OCI-LY7 (cell line): Measurements from ENCODE around the gene GUCY1A2. TPM values are rescaled to one million over a fixed set of nuclear protein-coding genes. Genes with fewer than 3 reads are reported as not detected.

Experiments
- BruUV-seq: library from RNA; stranded (reverse); fragments of 400-500 nt; replicated peaks from 2 replicates; lab custom pipeline; 2021; lab: Mats Ljungman, UMichigan
- CTCF ChIA-PET: fragments of 300-600 bp; sonication (Branson Sonifier 250); formaldehyde crosslinking; loops from one replicate; lab custom pipeline; 2022; ENCODE audit warnings: antibody characterized with exemption; ENCODE audit not compliant: unreplicated experiment; lab: Charles Lee
- POLR2A ChIA-PET: fragments of 300-600 bp; sonication (Branson Sonifier 250); formaldehyde crosslinking; loops from one replicate; lab custom pipeline; 2022; ENCODE audit warnings: antibody characterized with exemption; lab: Charles Lee
- DNase-seq: peaks from one replicate; pipeline ENCODE4 v3.0.0-alpha.2; 2015; ENCODE audit warnings: low spot score
- H2AFZ ChIP-seq: fragments of 200-600 bp; sonication (generic), shearing (Covaris generic); 2 replicates; pipeline ENCODE4 v1.6.1; 2014; ENCODE audit warnings: mild to moderate bottlenecking, antibody characterized with exemption, low read length, moderate library complexity
- H3K27ac ChIP-seq: fragments of 200-600 bp; sonication (generic); 2 replicates; pipeline ENCODE4 v1.5.1; 2014; ENCODE audit warnings: mixed run types, low read depth, mild to moderate bottlenecking, moderate library complexity, low read length, inconsistent platforms; ENCODE audit not compliant: poor library complexity, severe bottlenecking
- H3K36me3 ChIP-seq: fragments of 200-600 bp; sonication (generic); 2 replicates; pipeline ENCODE4 v1.6.1; 2014; ENCODE audit warnings: mild to moderate bottlenecking, antibody characterized with exemption, low read length, moderate library complexity, mixed read lengths; ENCODE audit not compliant: insufficient read depth
- H3K4me1 ChIP-seq: fragments of 200-600 bp; sonication (generic); 2 replicates; pipeline ENCODE4 v1.5.1; 2014; ENCODE audit warnings: mild to moderate bottlenecking, low read length; ENCODE audit not compliant: insufficient read depth, poor library complexity, severe bottlenecking
- H3K4me2 ChIP-seq: fragments of 200-600 bp; sonication (generic); 2 replicates; pipeline ENCODE4 v1.6.1; 2014; ENCODE audit warnings: mild to moderate bottlenecking, low read length
- H3K4me3 ChIP-seq: fragments of 200-600 bp; sonication (generic); 2 replicates; pipeline ENCODE4 v1.5.1; 2014; ENCODE audit warnings: mild to moderate bottlenecking, low read depth, low read length; ENCODE audit not compliant: poor library complexity, severe bottlenecking
- H3K79me2 ChIP-seq: fragments of 200-600 bp; sonication (generic); 2 replicates; pipeline ENCODE4 v1.6.1; 2016; ENCODE audit warnings: low read depth, mild to moderate bottlenecking, low read length, moderate library complexity, mixed read lengths; ENCODE audit not compliant: insufficient read depth
- H3K9me2 ChIP-seq: fragments of 200-600 bp; sonication (generic); 2 replicates; pipeline ENCODE4 v1.6.1; 2016; ENCODE audit warnings: mild to moderate bottlenecking, low read length, mixed read lengths; ENCODE audit not compliant: insufficient read depth
- H3K9me3 ChIP-seq: fragments of 200-600 bp; sonication (generic); 2 replicates; pipeline ENCODE4 v1.6.1; 2014; ENCODE audit warnings: mild to moderate bottlenecking, mixed run types, low read length, mixed read lengths
- H4K20me1 ChIP-seq: fragments of 200-600 bp; sonication (generic); 2 replicates; pipeline ENCODE4 v1.6.1; 2014; ENCODE audit warnings: mild to moderate bottlenecking, antibody characterized with exemption, low read length, moderate library complexity, mixed read lengths; ENCODE audit not compliant: insufficient read depth
- CTCF ChIP-seq: fragments of 200-600 bp; sonication (generic); conservative IDR thresholded peaks from 2 replicates; pipeline ENCODE4 v1.5.1; 2014; ENCODE audit warnings: mild to moderate bottlenecking, antibody characterized with exemption, low read length, moderate library complexity, mixed read lengths
- EZH2phosphoT487 ChIP-seq: fragments of 200-600 bp; sonication (generic); IDR thresholded peaks from 2 replicates; pipeline ENCODE4 v1.6.1; 2018; ENCODE audit warnings: low read depth, borderline replicate concordance, mild to moderate bottlenecking, mixed run types, antibody characterized with exemption, low read length, moderate library complexity, mixed read lengths
- intact Hi-C: fragments of 100-400 bp; cut with micrococcal nuclease; formaldehyde crosslinking; loops from one replicate; pipeline ENCODE4 v1.10.0; 2022; ENCODE audit not compliant: unreplicated experiment
- total RNA-seq, 2 experiments: library from RNA; depleted of rRNA in 1 of 2; stranded (reverse); fragments of >200 nt in 1 of 2; shearing (Covaris generic) in 1 of 2; gene quantifications; 2 replicates each; pipeline ENCODE4 v1.2.3, GENCODE V29; 2014 to 2022

Gene GUCY1A2
- total RNA-seq, 2 experiments from 2014 or later, result under 0.01 TPM; not detected in 1

- BruUV-seq, result no TSS peak
- no peaks in the 10 kb centered on the region for H3K4me1 ChIP-seq
- H3K79me2 ChIP-seq, result no peaks in the 10 kb centered on the region
- no peaks in the 10 kb centered on the region for H3K9me2 ChIP-seq
- no peaks in the 10 kb centered on the region for H3K36me3 ChIP-seq
- ChIA-PET POLR2A (no interaction called here), CTCF (no interaction called here)
- no peaks in the 10 kb centered on the region for H4K20me1 ChIP-seq
- TF ChIP-seq CTCF (no peak), EZH2phosphoT487 (no peak)
- H3K27ac ChIP-seq, result no peak overlapping the region
- no peak overlapping the region for H3K4me2 ChIP-seq
- no peak overlapping the region for H2AFZ ChIP-seq
- intact Hi-C loops, result no loop called here
- H3K9me3 ChIP-seq, result no peaks in the 10 kb centered on the region
- DNase-seq, result no peak
- H3K4me3 ChIP-seq, result no peak overlapping the region
Observed at GRCh38 chr11:106728379-106728778, 289.9 kb downstream of the GUCY1A2 start.

GRCh38 chr11:106727256-106727655, 291.0 kb downstream of the GUCY1A2 start:
- ChIA-PET CTCF (no interaction called here), POLR2A (no interaction called here)
- intact Hi-C loops, result no loop called here
- no peak overlapping the region for H3K27ac ChIP-seq
- no peaks in the 10 kb centered on the region for H3K79me2 ChIP-seq
- no TSS peak for BruUV-seq
- no peak overlapping the region for H2AFZ ChIP-seq
- H3K36me3 ChIP-seq, result no peaks in the 10 kb centered on the region
- no peak overlapping the region for H3K4me2 ChIP-seq
- TF ChIP-seq EZH2phosphoT487 (no peak), CTCF (no peak)
- no peaks in the 10 kb centered on the region for H4K20me1 ChIP-seq
- DNase-seq, result no peak
- H3K4me1 ChIP-seq, result no peaks in the 10 kb centered on the region
- no peaks in the 10 kb centered on the region for H3K9me2 ChIP-seq
- no peaks in the 10 kb centered on the region for H3K9me3 ChIP-seq
- H3K4me3 ChIP-seq, result no peak overlapping the region

- H3K36me3 ChIP-seq, result no peaks in the 10 kb centered on the region
- TF ChIP-seq CTCF (no peak), EZH2phosphoT487 (no peak)
- no peak overlapping the region for H3K27ac ChIP-seq
- POLR2A ChIA-PET, result interaction anchor here (0.5 kb wide), 1 partner anchor 323 kb away, joined by 3 read pairs; no protein-coding TSS in a partner anchor
- H3K4me3 ChIP-seq, result no peak overlapping the region
- H3K79me2 ChIP-seq, result no peaks in the 10 kb centered on the region
- H4K20me1 ChIP-seq, result no peaks in the 10 kb centered on the region
- no peak overlapping the region for H2AFZ ChIP-seq
- H3K9me3 ChIP-seq, result no peaks in the 10 kb centered on the region
- no peak overlapping the region for H3K4me2 ChIP-seq
- H3K9me2 ChIP-seq, result no peaks in the 10 kb centered on the region
- CTCF ChIA-PET, result no interaction called here
- intact Hi-C loops, result loop anchor here (5.0 kb wide), 1 partner anchor 313 kb away; no protein-coding TSS in a partner anchor
- DNase-seq, result no peak
- BruUV-seq, result no TSS peak
- no peaks in the 10 kb centered on the region for H3K4me1 ChIP-seq
Observed at GRCh38 chr11:106724293-106724892, 293.9 kb downstream of the GUCY1A2 start.
